GM19452 (cell line): Measurements from ENCODE around the gene PDE9A.

Source experiments
- ATAC-seq: cut with Tn5 transposase; IDR thresholded peaks from one replicate; pipeline ENCODE4 v1.9.1; 2021; ENCODE audit not compliant: unreplicated experiment

The PDE9A gene

GRCh38 chr21:42684109-42684916 is 30.9 kb downstream of the PDE9A start:
- no peak for ATAC-seq

GRCh38 chr21:42685036-42685435 is 31.6 kb downstream of the PDE9A start:
- no peak for ATAC-seq

- no peak for ATAC-seq
These were observed 32.6 kb downstream of the PDE9A start for GRCh38 chr21:42685954-42686500.

- ATAC-seq, result no peak
These were observed 34.4 kb downstream of the PDE9A start for GRCh38 chr21:42687796-42688195.

- ATAC-seq, result no peak
These were observed 34.9 kb downstream of the PDE9A start for GRCh38 chr21:42688226-42688840.

- no peak for ATAC-seq
These were observed 35.5 kb downstream of the PDE9A start for GRCh38 chr21:42688841-42689371.

GRCh38 chr21:42690586-42690985 is 37.2 kb downstream of the PDE9A start:
- no peak for ATAC-seq

GRCh38 chr21:42691901-42692559 is 38.6 kb downstream of the PDE9A start:
- no peak for ATAC-seq

- no peak for ATAC-seq
These were observed 39.3 kb downstream of the PDE9A start for GRCh38 chr21:42692688-42693087.

GRCh38 chr21:42694751-42695696 is 41.6 kb downstream of the PDE9A start:
- ATAC-seq, result no peak

- ATAC-seq, result no peak
These were observed 42.4 kb downstream of the PDE9A start for GRCh38 chr21:42695697-42696380.

- ATAC-seq, result no peak
These were observed 43.1 kb downstream of the PDE9A start for GRCh38 chr21:42696501-42697040.

GRCh38 chr21:42698733-42699132 is 45.3 kb downstream of the PDE9A start:
- ATAC-seq, result no peak

GRCh38 chr21:42699196-42699595 is 45.8 kb downstream of the PDE9A start:
- ATAC-seq, result no peak

- ATAC-seq, result no peak
These were observed 48.5 kb downstream of the PDE9A start for GRCh38 chr21:42701706-42702456.

- no peak for ATAC-seq
These were observed 49.3 kb downstream of the PDE9A start for GRCh38 chr21:42702720-42703119.

- ATAC-seq, result no peak
These were observed 49.9 kb downstream of the PDE9A start for GRCh38 chr21:42703136-42703908.

GRCh38 chr21:42703965-42704364 is 50.5 kb downstream of the PDE9A start:
- ATAC-seq, result no peak
